K562 (cell line): Measurements from ENCODE around the gene DNMT1. TPM values are rescaled to one million over a fixed set of nuclear protein-coding genes. Genes with fewer than 3 reads are reported as not detected.

ENCODE experiments used
- ARID2 ChIP-seq: fragments of 450-650 bp; IDR thresholded peaks from 2 replicates; pipeline ENCODE4 v1.6.1; 2017; ENCODE audit warnings: antibody characterized with exemption, mild to moderate bottlenecking
- EHMT2 ChIP-seq: fragments of 450-650 bp; IDR thresholded peaks from 2 replicates; pipeline ENCODE4 v1.6.1; 2018; ENCODE audit warnings: antibody characterized with exemption
- ELF2 ChIP-seq: fragments of 250-450 bp; sonication (Bioruptor Pico); IDR thresholded peaks from 2 replicates; pipeline ENCODE4 v1.5.0; 2021; ENCODE audit warnings: mild to moderate bottlenecking
- HMG20B ChIP-seq: fragments of 250-450 bp; sonication (Bioruptor Pico); IDR thresholded peaks from 2 replicates; pipeline ENCODE4 v1.5.0; 2021; ENCODE audit warnings: mild to moderate bottlenecking
- POLR2G ChIP-seq: fragments of 200-400 bp; formaldehyde crosslinking; IDR thresholded peaks from 2 replicates; pipeline ENCODE4 v1.6.1; 2017; ENCODE audit warnings: low read depth, mild to moderate bottlenecking, antibody characterized with exemption, low read length, moderate library complexity
- RBFOX2 ChIP-seq: fragments of 200-400 bp; formaldehyde crosslinking; IDR thresholded peaks from 2 replicates; pipeline ENCODE4 v1.6.1; 2017; ENCODE audit warnings: low read depth, mild to moderate bottlenecking, low read length, moderate library complexity
- SMAD4 ChIP-seq: fragments of 250-450 bp; sonication (Bioruptor Pico); conservative IDR thresholded peaks from 2 replicates; pipeline ENCODE4 v1.8.0; 2021; ENCODE audit warnings: inconsistent platforms, mild to moderate bottlenecking, moderate library complexity
- SMARCA4 ChIP-seq: fragments of 450-650 bp; IDR thresholded peaks from 2 replicates; pipeline ENCODE4 v1.6.1; 2016
- ZNF121 ChIP-seq: sonication (generic); formaldehyde crosslinking; conservative IDR thresholded peaks from 2 replicates; pipeline ENCODE4 v1.8.0; 2022; ENCODE audit warnings: missing genetic modification reagents
- ZSCAN32 ChIP-seq: fragments of 450-650 bp; formaldehyde crosslinking; IDR thresholded peaks from 2 replicates; pipeline ENCODE4 v1.4.0; 2020; ENCODE audit warnings: mild to moderate bottlenecking, moderate library complexity
- polyA plus RNA-seq, 8 experiments: library from polyadenylated mRNA; depleted of rRNA in 4 of 8; stranded (reverse) in 5 of 8; unstranded in 3 of 8; fragments of >200 nt; fragmentation: Nextera tagmentation in 2 of 8; fragmentation: Illumina TruSeq in 1 of 8; extraction: Ambion mirVana in 2 of 8; extraction: Trizol in 1 of 8; gene quantifications; 2 replicates each; pipeline versions ENCODE4 v1.2.1 to v1.2.3, GENCODE V29; 2011 to 2014; ENCODE audit warnings: inconsistent platforms in 1 of 8, missing spikeins in 1 of 8
- total RNA-seq, 7 experiments: library from RNA; depleted of rRNA in 6 of 7; stranded (reverse); fragments of >200 nt in 6 of 7; fragmentation: Illumina TruSeq in 2 of 7; extraction: Trizol in 2 of 7; gene quantifications; 2 replicates each; pipeline versions ENCODE4 v1.2.1 to v1.2.3, GENCODE V29; 2011 to 2021; ENCODE audit warnings: low replicate concordance in 1 of 7
- TF ChIP-seq, protein P1 (sequence below): sonication (generic); formaldehyde crosslinking; IDR thresholded peaks from 2 replicates; pipeline ENCODE4 v1.8.1; 2023; ENCODE audit warnings: missing genetic modification reagents, mild to moderate bottlenecking, borderline replicate concordance
- TF ChIP-seq, protein P2 (sequence below): sonication (generic); formaldehyde crosslinking; IDR thresholded peaks from 2 replicates; pipeline ENCODE4 v1.9.0; 2022; ENCODE audit warnings: mild to moderate bottlenecking, missing genetic modification reagents
- TF ChIP-seq, protein P3 (sequence below): sonication (generic); formaldehyde crosslinking; IDR thresholded peaks from 2 replicates; pipeline ENCODE4 v1.8.0; 2022; ENCODE audit warnings: missing genetic modification reagents, mild to moderate bottlenecking, moderate library complexity, borderline replicate concordance
- TF ChIP-seq, protein P4 (sequence below), 3 experiments: fragments of 200-800 bp in 1 of 3; fragments of 250-450 bp in 1 of 3; fragments of 450-650 bp in 1 of 3; sonication (Bioruptor Pico) in 1 of 3; sonication (Bioruptor generic) in 1 of 3; formaldehyde crosslinking in 1 of 3; IDR thresholded peaks; 2 replicates each; pipeline versions ENCODE4 v1.6.1 to v1.8.0; 2016 to 2022; ENCODE audit warnings: mild to moderate bottlenecking in 2 of 3, missing genetic modification characterization in 2 of 3, missing compliant biosample characterization in 1 of 3, moderate library complexity in 1 of 3
- TF ChIP-seq, protein P5 (sequence below): fragments of 250-450 bp; sonication (Bioruptor Pico); IDR thresholded peaks from 2 replicates; pipeline ENCODE4 v1.8.0; 2022; ENCODE audit warnings: inconsistent platforms

DNMT1 gene
- total and polyA plus RNA-seq, 9 of the 15 experiments (the other 6 are each of a cell fraction or from before 2014, with no cell fraction given) = 80.1 to 271 (median 121) TPM

DNA sequence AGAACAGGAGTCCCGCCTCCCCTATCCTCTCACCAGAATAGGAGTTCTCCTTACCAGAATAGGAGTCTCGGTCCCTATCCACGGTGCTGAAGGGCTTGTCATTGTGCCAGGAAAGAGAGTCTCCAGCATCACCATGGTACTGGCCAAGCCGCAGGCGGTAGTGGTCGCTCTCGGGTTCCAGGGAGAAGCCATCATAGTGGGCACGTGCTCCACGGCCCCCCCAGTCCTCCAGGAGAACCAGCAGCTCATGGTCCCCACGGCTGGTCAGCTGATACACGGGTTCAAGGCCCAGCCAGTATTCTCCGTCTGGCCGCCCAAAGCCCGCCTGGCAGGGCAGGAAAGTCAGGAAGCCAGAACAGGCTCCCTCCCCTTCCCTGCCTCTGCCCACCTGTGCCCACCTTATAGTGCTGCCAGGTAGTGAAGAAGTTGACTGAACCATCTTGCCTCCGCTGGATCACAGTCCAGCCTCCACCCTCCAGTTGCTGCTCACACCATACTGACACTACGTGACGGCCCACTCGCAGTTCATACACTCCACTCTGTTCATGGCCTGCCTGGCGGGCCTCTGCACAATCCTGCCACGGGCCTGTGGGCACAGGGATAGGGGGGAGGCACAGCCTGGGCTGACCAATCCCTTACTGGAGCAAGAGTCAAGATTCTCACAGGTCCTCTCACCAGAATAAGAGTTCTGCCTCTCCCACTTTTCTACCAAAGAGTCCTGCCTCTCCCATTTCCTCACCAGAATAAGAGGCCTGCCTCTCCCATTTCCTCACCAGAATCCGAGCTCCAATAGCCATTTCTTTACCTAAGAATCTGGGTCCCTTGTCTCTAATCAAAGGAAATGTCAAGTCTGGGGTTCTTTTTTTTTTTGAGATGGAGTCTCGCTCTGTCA, 101.2 kb downstream of the DNMT1 start (continued):
- peak; percentile 23; the same call in 1 of the 2 replicates for TF ChIP-seq ZNF121 (CRISPR knock-in tag)
- TF ChIP-seq, protein P1, sequence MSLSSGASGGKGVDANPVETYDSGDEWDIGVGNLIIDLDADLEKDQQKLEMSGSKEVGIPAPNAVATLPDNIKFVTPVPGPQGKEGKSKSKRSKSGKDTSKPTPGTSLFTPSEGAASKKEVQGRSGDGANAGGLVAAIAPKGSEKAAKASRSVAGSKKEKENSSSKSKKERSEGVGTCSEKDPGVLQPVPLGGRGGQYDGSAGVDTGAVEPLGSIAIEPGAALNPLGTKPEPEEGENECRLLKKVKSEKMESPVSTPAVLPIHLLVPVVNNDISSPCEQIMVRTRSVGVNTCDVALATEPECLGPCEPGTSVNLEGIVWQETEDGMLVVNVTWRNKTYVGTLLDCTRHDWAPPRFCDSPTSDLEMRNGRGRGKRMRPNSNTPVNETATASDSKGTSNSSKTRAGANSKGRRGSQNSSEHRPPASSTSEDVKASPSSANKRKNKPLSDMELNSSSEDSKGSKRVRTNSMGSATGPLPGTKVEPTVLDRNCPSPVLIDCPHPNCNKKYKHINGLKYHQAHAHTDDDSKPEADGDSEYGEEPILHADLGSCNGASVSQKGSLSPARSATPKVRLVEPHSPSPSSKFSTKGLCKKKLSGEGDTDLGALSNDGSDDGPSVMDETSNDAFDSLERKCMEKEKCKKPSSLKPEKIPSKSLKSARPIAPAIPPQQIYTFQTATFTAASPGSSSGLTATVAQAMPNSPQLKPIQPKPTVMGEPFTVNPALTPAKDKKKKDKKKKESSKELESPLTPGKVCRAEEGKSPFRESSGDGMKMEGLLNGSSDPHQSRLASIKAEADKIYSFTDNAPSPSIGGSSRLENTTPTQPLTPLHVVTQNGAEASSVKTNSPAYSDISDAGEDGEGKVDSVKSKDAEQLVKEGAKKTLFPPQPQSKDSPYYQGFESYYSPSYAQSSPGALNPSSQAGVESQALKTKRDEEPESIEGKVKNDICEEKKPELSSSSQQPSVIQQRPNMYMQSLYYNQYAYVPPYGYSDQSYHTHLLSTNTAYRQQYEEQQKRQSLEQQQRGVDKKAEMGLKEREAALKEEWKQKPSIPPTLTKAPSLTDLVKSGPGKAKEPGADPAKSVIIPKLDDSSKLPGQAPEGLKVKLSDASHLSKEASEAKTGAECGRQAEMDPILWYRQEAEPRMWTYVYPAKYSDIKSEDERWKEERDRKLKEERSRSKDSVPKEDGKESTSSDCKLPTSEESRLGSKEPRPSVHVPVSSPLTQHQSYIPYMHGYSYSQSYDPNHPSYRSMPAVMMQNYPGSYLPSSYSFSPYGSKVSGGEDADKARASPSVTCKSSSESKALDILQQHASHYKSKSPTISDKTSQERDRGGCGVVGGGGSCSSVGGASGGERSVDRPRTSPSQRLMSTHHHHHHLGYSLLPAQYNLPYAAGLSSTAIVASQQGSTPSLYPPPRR = no peak
- TF ChIP-seq EHMT2 = peak; percentile 92
- TF ChIP-seq, protein P2, sequence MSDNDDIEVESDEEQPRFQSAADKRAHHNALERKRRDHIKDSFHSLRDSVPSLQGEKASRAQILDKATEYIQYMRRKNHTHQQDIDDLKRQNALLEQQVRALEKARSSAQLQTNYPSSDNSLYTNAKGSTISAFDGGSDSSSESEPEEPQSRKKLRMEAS (CRISPR knock-in tag) = 0 out of 2 replicates have a peak, but pooled peaks have one; percentile 32
- TF ChIP-seq ZSCAN32 (CRISPR knock-in tag) = no peak
- 0 out of 2 replicates have a peak, but pooled peaks have one; percentile 6 for TF ChIP-seq RBFOX2
- TF ChIP-seq SMAD4 (CRISPR knock-in tag) = no peak
- peak; percentile 36; the same call in 1 of the 2 replicates for TF ChIP-seq POLR2G
- TF ChIP-seq HMG20B (CRISPR knock-in tag) = no peak
- TF ChIP-seq ARID2 = no peak
- TF ChIP-seq, protein P3, sequence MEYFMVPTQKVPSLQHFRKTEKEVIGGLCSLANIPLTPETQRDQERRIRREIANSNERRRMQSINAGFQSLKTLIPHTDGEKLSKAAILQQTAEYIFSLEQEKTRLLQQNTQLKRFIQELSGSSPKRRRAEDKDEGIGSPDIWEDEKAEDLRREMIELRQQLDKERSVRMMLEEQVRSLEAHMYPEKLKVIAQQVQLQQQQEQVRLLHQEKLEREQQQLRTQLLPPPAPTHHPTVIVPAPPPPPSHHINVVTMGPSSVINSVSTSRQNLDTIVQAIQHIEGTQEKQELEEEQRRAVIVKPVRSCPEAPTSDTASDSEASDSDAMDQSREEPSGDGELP (CRISPR knock-in tag) = peak; percentile 27; the same call in 1 of the 2 replicates
- TF ChIP-seq, protein P4, sequence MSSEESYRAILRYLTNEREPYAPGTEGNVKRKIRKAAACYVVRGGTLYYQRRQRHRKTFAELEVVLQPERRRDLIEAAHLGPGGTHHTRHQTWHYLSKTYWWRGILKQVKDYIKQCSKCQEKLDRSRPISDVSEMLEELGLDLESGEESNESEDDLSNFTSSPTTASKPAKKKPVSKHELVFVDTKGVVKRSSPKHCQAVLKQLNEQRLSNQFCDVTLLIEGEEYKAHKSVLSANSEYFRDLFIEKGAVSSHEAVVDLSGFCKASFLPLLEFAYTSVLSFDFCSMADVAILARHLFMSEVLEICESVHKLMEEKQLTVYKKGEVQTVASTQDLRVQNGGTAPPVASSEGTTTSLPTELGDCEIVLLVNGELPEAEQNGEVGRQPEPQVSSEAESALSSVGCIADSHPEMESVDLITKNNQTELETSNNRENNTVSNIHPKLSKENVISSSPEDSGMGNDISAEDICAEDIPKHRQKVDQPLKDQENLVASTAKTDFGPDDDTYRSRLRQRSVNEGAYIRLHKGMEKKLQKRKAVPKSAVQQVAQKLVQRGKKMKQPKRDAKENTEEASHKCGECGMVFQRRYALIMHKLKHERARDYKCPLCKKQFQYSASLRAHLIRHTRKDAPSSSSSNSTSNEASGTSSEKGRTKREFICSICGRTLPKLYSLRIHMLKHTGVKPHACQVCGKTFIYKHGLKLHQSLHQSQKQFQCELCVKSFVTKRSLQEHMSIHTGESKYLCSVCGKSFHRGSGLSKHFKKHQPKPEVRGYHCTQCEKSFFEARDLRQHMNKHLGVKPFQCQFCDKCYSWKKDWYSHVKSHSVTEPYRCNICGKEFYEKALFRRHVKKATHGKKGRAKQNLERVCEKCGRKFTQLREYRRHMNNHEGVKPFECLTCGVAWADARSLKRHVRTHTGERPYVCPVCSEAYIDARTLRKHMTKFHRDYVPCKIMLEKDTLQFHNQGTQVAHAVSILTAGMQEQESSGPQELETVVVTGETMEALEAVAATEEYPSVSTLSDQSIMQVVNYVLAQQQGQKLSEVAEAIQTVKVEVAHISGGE (CRISPR knock-in tag; IDR thresholded peaks at IDR 0.05) = no peak
- TF ChIP-seq, protein P5, sequence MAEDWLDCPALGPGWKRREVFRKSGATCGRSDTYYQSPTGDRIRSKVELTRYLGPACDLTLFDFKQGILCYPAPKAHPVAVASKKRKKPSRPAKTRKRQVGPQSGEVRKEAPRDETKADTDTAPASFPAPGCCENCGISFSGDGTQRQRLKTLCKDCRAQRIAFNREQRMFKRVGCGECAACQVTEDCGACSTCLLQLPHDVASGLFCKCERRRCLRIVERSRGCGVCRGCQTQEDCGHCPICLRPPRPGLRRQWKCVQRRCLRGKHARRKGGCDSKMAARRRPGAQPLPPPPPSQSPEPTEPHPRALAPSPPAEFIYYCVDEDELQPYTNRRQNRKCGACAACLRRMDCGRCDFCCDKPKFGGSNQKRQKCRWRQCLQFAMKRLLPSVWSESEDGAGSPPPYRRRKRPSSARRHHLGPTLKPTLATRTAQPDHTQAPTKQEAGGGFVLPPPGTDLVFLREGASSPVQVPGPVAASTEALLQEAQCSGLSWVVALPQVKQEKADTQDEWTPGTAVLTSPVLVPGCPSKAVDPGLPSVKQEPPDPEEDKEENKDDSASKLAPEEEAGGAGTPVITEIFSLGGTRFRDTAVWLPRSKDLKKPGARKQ (CRISPR knock-in tag) = no peak
- no peak for TF ChIP-seq ELF2 (CRISPR knock-in tag)
- TF ChIP-seq SMARCA4 = no peak
